PC-3 (cell line): Measurements from ENCODE around the gene TRAF3IP3. TPM values are rescaled to one million over a fixed set of nuclear protein-coding genes. Genes with fewer than 3 reads are reported as not detected.

Experiments used
- ATAC-seq: fragments of 200-7000 bp; cut with Tn5 transposase; 2 replicates; pipeline ENCODE4 v1.9.1; 2020; ENCODE audit warnings: mild to moderate bottlenecking, moderate library complexity
- BruUV-seq: library from RNA; stranded (reverse); fragments of 400-500 nt; replicated peaks from 2 replicates; lab custom pipeline; 2021; lab: Mats Ljungman, UMichigan
- CTCF ChIA-PET: fragments of 300-600 bp; sonication (Branson Sonifier 250); formaldehyde crosslinking; loops from one replicate; lab custom pipeline; 2022; ENCODE audit warnings: antibody characterized with exemption; lab: Charles Lee
- POLR2A ChIA-PET: fragments of 300-600 bp; sonication (Branson Sonifier 250); formaldehyde crosslinking; loops from one replicate; lab custom pipeline; 2022; ENCODE audit warnings: antibody characterized with exemption; ENCODE audit not compliant: unreplicated experiment; lab: Charles Lee
- DNase-seq: peaks from one replicate; pipeline ENCODE4 v3.0.0-alpha.2; 2015
- H2AFZ ChIP-seq: fragments of 300-600 bp; sonication (generic); 2 replicates; pipeline ENCODE4 v1.6.0; 2016; ENCODE audit warnings: antibody characterized with exemption, low read length
- H3F3A ChIP-seq: fragments of 300-600 bp; sonication (generic); one replicate; pipeline ENCODE4 v1.6.0; 2017; ENCODE audit warnings: antibody characterized with exemption, low read length, control low read depth, mild to moderate bottlenecking; ENCODE audit not compliant: unreplicated experiment
- H3K27ac ChIP-seq: fragments of 300-600 bp; sonication (generic); 2 replicates; pipeline ENCODE4 v1.5.1; 2016; ENCODE audit warnings: mild to moderate bottlenecking, low read length
- H3K27me3 ChIP-seq: fragments of 300-600 bp; sonication (generic); 2 replicates; pipeline ENCODE4 v1.6.1; 2016; ENCODE audit warnings: low read length, mixed read lengths
- H3K36me3 ChIP-seq: fragments of 300-600 bp; sonication (generic); 2 replicates; pipeline ENCODE4 v1.6.1; 2016; ENCODE audit warnings: low read depth, mixed run types, low read length, mixed read lengths
- H3K4me1 ChIP-seq: fragments of 300-600 bp; sonication (generic); 2 replicates; pipeline ENCODE4 v1.5.1; 2016; ENCODE audit warnings: low read length; ENCODE audit not compliant: insufficient read depth
- H3K4me2 ChIP-seq: fragments of 300-600 bp; sonication (generic); 2 replicates; pipeline ENCODE4 v1.6.0; 2016; ENCODE audit warnings: low read length
- H3K4me3 ChIP-seq: fragments of 300-600 bp; sonication (generic); 2 replicates; pipeline ENCODE4 v1.5.1; 2016; ENCODE audit warnings: mild to moderate bottlenecking, low read length, mixed read lengths
- H3K79me2 ChIP-seq: fragments of 300-600 bp; sonication (generic); 2 replicates; pipeline ENCODE4 v1.6.1; 2017; ENCODE audit warnings: low read length, mixed read lengths
- H3K9ac ChIP-seq: fragments of 300-600 bp; sonication (generic); 2 replicates; pipeline ENCODE4 v1.6.0; 2016; ENCODE audit warnings: mild to moderate bottlenecking, low read length
- H3K9me2 ChIP-seq: fragments of 300-600 bp; sonication (generic); replicated peaks from 2 replicates; pipeline ENCODE4 v1.6.1; 2016; ENCODE audit warnings: mixed run types, low read length, mixed read lengths
- H3K9me3 ChIP-seq: fragments of 300-600 bp; sonication (generic); 2 replicates; pipeline ENCODE4 v1.6.1; 2016; ENCODE audit warnings: low read length, mixed read lengths
- H4K20me1 ChIP-seq: fragments of 300-600 bp; sonication (generic); 2 replicates; pipeline ENCODE4 v1.6.1; 2016; ENCODE audit warnings: low read length, mixed read lengths
- CTCF ChIP-seq: fragments of 300-600 bp; sonication (generic); conservative IDR thresholded peaks from 2 replicates; pipeline ENCODE4 v1.5.1; 2017; ENCODE audit warnings: antibody characterized with exemption, low read depth, mild to moderate bottlenecking, low read length
- EZH2 ChIP-seq: fragments of 300-600 bp; sonication (generic); IDR thresholded peaks from one replicate; pipeline ENCODE4 v1.6.1; 2017; ENCODE audit warnings: antibody characterized with exemption, mild to moderate bottlenecking, low read length; ENCODE audit not compliant: unreplicated experiment
- EZH2phosphoT487 ChIP-seq: fragments of 300-600 bp; sonication (generic); IDR thresholded peaks from 2 replicates; pipeline ENCODE4 v1.6.1; 2018; ENCODE audit warnings: mild to moderate bottlenecking, antibody characterized with exemption, low read length, borderline replicate concordance
- intact Hi-C: fragments of 100-400 bp; cut with micrococcal nuclease; formaldehyde crosslinking; loops from 2 replicates; pipeline ENCODE4 v1.9.0; 2023
- total RNA-seq: library from RNA; depleted of rRNA; stranded (reverse); fragments of >200 nt; gene quantifications from 2 replicates; pipeline ENCODE4 v1.2.3, GENCODE V29; 2014

TRAF3IP3 gene
- total RNA-seq, 1 experiment from 2014 or later, result not detected

DNA sequence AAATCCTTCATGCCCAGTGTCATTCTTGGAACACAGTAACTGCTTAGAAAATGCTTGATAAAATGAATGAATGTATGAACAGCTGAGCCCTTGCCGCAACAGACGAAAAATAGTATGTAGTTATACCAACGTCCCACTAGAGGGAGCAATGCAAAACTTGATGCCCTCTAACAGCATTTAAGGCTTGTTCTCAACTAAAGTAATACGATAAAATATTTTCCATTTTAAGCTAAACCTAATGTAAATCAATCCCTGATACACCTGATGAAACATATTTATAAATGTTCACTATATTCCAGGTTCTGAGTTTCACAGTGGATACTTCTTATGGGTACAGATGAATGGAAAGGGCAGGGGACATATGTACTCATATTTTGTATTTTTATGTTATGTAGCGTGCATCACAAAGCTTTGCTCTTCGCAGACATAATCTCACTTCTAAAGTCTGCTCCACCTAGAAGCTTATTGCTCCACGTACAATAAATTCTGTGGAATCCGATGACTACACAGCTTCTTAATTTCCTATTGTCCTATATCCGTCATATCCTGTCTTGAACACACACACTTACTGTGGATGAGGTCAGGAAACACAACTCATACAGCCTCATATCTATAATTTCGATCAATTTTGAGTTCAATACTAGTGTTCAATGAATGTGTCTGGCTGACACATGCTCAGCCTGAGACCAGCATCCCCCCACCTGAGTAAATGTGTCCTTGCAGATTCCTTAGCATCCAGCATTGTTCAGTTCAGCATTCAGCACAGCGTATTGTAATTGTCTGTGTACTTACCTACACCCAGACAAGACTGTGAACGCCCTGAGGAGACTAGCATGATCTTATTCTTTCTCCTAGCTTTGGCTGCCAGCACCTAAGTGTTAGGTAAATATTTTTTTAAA is 67.5 kb downstream of the TRAF3IP3 start:
- TSS peak; percentile 18 for BruUV-seq

GRCh38 chr1:209825591-209826434 is 70.0 kb downstream of the TRAF3IP3 start:
- BruUV-seq, result no TSS peak
- H3K4me3 ChIP-seq, result peak overlapping the region; percentile 49
- intact Hi-C loops, result loop anchor here (2.0 to 10.0 kb wide), 2 partner anchors 41 to 409 kb away; partner anchors contain the start of genes C1orf74 and SERTAD4
- no peaks in the 10 kb centered on the region for H3K27me3 ChIP-seq
- DNase-seq (peak; percentile 96), ATAC-seq (peak; percentile 61)
- peak overlapping the region; percentile 11; the same call in 1 of the 2 replicates for H2AFZ ChIP-seq
- H3K9me2 ChIP-seq, result no peaks in the 10 kb centered on the region
- H3K4me2 ChIP-seq, result peak overlapping the region; percentile 81
- no peak for TF ChIP-seq EZH2phosphoT487
- TF ChIP-seq EZH2, result no peak
- TF ChIP-seq CTCF, result no peak
- peaks cover 73% of the 10 kb centered on the region for H3K4me1 ChIP-seq
- peak overlapping the region; percentile 89 for H3K9ac ChIP-seq
- H3K79me2 ChIP-seq, result peaks cover 28% of the 10 kb centered on the region
- no peaks in the 10 kb centered on the region for H3K9me3 ChIP-seq
- peaks cover 4% of the 10 kb centered on the region for H3K36me3 ChIP-seq
- no peaks in the 10 kb centered on the region for H4K20me1 ChIP-seq
- POLR2A ChIA-PET, result no interaction called here
- CTCF ChIA-PET, result interaction anchor here (0.5 to 1.3 kb wide), 4 partner anchors 14 to 1863 kb away, joined by 3 to 9 read pairs (median 4); no protein-coding TSS in a partner anchor
- H3F3A ChIP-seq, result peaks cover 12% of the 10 kb centered on the region
- peak overlapping the region; percentile 95 for H3K27ac ChIP-seq

More for the DNA sequence above, 67.5 kb downstream of the TRAF3IP3 start:
- no peaks in the 10 kb centered on the region for H3K27me3 ChIP-seq
- H3K4me1 ChIP-seq, result peaks cover 54% of the 10 kb centered on the region
- peak; percentile 78 for DNase-seq
- peak overlapping the region; percentile 59 for H3K4me3 ChIP-seq
- intact Hi-C loops, result loop anchor here (1.0 to 10.0 kb wide), 3 partner anchors 17 to 411 kb away; partner anchors contain the start of genes IRF6 and SERTAD4
- peak overlapping the region; percentile 81 for H3K9ac ChIP-seq
- peak; percentile 32 for ATAC-seq
- peak overlapping the region; percentile 88 for H3K4me2 ChIP-seq
- TF ChIP-seq CTCF (peak; percentile 96), EZH2phosphoT487 (no peak), EZH2 (no peak)
- peaks cover 6% of the 10 kb centered on the region for H3K79me2 ChIP-seq
- ChIA-PET POLR2A (interaction anchor here (0.6 to 1.1 kb wide), 6 partner anchors 10 to 518 kb away, joined by 3 to 21 read pairs (median 3); partner anchors contain the start of genes C1orf74 and IRF6), CTCF (interaction anchor here (0.7 to 2.3 kb wide), 9 partner anchors 9 to 245 kb away, joined by 3 to 10 read pairs (median 3); partner anchors contain the start of gene C1orf74)
- peak overlapping the region; percentile 73 for H2AFZ ChIP-seq
- H3F3A ChIP-seq, result peaks cover 12% of the 10 kb centered on the region
- no peaks in the 10 kb centered on the region for H4K20me1 ChIP-seq
- peak overlapping the region; percentile 95 for H3K27ac ChIP-seq
- no peaks in the 10 kb centered on the region for H3K9me2 ChIP-seq
- H3K9me3 ChIP-seq, result no peaks in the 10 kb centered on the region
- H3K36me3 ChIP-seq, result no peaks in the 10 kb centered on the region
